Fibroblast of the aortic adventitia (primary cell): Measurements from ENCODE around the gene PARP2. TPM values are rescaled to one million over a fixed set of nuclear protein-coding genes. Genes with fewer than 3 reads are reported as not detected.

Experiments used
- DNase-seq: peaks from one replicate; pipeline ENCODE4 v3.0.0-alpha.2; 2010; ENCODE audit warnings: low read depth
- H3K4me3 ChIP-seq: 2 replicates; pipeline ENCODE4 v1.5.1; 2011; ENCODE audit warnings: low read depth, mild to moderate bottlenecking, control low read depth, low read length, moderate library complexity
- CTCF ChIP-seq: IDR thresholded peaks from 2 replicates; pipeline ENCODE4 v1.5.1; 2011; ENCODE audit warnings: mild to moderate bottlenecking, low read length, control low read depth, inconsistent platforms; ENCODE audit not compliant: insufficient read depth
- total RNA-seq: library from RNA; depleted of rRNA; stranded (reverse); fragments of >200 nt; gene quantifications from 2 replicates; pipeline ENCODE4 v1.2.3, GENCODE V29; 2012; ENCODE audit warnings: low replicate concordance

Gene PARP2
- total RNA-seq, 1 donor = 19.9 TPM

- TF ChIP-seq CTCF = no peak
- no peak overlapping the region for H3K4me3 ChIP-seq
- no peak for DNase-seq
Observed at GRCh38 chr14:20387576-20387975, 44.1 kb downstream of the PARP2 start.

- H3K4me3 ChIP-seq = no peak overlapping the region
- TF ChIP-seq CTCF = no peak
- DNase-seq = no peak
Observed at GRCh38 chr14:20388159-20388558, 44.7 kb downstream of the PARP2 start.

- DNase-seq = no peak
- TF ChIP-seq CTCF = no peak
- no peak overlapping the region for H3K4me3 ChIP-seq
Observed at GRCh38 chr14:20391505-20391904, 48.1 kb downstream of the PARP2 start.

DNA sequence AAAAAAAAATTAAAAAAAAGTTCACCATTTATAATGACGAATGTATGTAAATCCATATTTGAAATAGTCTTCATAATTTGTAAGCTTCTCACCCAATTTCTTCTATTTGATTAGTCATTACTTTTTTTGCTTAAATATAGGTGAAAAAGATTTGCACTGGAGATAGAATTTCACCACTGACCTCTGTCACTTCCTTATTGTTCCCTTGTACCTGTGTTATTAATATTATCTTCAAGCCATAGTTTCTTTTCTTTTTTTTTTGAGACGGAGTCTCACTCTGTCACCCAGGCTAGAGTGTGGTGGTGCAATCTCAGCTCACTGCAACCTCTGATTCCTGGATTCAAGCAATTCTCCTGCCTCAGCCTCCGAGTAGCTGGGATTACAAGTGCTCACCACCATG is 54.1 kb downstream of the PARP2 start:
- H3K4me3 ChIP-seq = no peak overlapping the region
- no peak for DNase-seq
- no peak for TF ChIP-seq CTCF

- DNase-seq = no peak
- H3K4me3 ChIP-seq = no peak overlapping the region
- no peak for TF ChIP-seq CTCF
Observed at GRCh38 chr14:20400589-20400964, 57.1 kb downstream of the PARP2 start.

DNA sequence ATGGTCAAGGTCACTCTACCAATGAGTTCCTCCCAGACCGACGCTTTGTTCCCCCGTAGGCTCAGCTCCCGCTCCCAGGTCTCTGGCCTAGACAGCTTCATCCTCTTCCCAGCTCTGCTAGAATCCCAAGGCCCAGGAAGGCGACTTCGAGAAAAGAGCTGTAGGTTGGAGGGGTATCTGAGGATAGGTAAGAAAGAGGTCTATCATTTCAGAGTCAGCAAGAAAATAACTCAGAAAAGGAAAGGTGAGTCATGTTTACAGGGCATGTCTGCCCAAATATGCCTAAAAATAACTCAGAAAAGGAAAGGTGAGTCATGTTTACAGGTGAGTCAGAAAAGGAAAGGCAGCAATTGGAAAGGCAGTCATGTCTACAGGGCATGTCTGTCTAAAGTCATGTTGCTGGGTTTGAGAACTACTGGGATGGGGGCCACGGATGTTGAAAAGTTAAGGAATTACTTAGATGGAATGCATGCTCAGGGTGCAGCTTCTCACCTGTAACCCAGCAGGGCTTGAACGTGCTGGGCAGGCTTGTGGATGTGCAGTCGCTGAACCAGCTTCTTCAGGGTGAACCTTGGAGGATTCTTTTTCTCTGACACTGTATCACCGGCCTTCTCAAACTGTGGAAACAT is 57.6 kb downstream of the PARP2 start:
- H3K4me3 ChIP-seq = no peak overlapping the region
- no peak for DNase-seq
- no peak for TF ChIP-seq CTCF

DNA sequence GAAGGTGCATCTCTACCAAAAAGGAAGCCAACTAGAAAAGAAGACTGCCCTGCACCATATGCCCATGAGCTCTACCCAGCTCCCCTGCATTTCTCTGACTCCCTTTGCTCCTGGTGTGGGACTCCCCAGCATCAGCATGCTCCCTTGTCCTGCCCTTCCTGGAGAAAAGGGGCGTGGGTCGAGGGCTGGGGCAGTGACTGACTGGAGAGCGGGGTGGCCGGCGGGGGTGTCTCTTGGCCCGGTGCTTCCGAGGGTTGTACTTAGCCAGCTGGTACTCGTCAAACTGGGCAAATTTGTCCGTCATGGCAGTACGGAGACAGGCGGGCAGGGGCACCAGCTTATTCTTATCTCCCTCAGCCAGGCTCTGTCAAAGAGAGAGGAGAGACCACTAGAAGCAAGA is 60.1 kb downstream of the PARP2 start:
- no peak overlapping the region for H3K4me3 ChIP-seq
- no peak for DNase-seq
- TF ChIP-seq CTCF = no peak
